ENCODE results near the gene ZDHHC9.
A peak's percentile ranks its signal among the peaks of the same experiment; 100 is the strongest.

Gene ZDHHC9

DNA sequence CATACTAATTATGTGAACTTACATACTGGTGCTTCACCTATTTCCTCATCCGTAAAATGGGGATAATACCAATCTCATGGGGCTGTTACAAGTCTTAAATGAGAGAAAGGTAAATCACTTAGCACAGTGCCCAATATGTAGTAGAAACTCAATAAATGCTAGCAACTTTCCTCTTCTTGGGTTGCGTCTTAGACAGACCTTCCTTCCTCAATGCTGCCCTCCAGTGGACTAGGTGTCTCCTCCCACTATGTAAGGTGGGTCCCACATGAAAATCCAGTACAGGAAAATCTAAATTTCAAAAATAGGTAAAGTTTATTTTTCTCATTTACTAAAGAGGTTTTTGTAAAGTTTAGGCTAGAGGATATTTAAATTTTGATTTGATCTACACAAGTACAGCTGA, 20.6 kb downstream of the ZDHHC9 start:
- DNase-seq (ENCODE audit: low spot score), result peak; percentile 7

DNA sequence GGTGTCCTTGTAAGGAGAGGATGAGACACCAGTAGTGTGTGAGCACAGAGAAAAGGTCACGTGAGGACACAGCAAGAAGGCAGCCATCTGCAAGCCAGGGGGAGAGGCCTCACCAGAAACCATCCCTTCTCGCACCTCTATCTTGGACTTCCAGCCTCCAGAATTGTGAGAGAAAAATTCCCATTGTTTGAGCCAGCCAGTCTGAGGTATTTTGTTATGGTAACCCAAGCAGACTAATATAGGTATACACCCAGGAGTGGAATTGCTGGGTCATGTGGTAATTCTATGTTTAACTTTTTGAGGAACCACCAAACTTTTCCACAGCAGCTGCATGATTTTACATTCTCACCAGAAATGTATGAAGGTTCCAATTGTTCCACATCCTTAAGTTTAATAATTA, 25.6 kb downstream of the ZDHHC9 start:
- no peak for DNase-seq (ENCODE audit: low spot score)

DNA sequence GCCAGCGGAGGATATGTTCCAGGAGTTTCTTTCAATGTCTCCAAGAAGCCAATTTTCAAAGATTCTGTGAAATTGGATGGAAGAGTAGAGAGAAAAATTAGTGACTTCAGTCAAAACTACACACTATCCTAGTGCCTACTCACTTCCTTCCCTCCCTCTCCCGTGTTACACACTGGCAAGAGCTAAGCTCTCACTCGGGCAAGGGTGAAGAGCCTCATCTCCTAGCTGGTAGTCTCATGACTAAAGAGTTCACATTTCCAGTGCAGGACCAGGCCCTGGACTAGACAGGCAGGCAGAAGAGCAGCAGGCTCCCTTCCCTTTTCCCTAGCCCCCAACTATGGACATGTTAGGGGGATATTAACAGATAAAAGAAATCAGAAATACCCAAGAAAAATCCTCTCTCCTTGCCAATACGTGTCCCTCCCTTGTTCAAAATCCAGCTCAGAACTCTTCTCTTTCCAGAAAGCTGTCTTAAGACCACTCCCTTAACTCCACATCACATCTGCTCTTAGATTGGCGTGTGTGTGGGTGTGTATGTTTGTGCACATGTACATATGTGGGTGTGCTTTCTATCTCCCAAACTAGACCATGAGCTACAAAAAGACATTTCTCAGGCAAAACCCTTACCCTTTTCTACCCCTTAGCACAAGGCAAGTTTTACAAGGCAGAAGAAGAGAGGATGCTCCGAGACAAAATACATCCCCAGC, 29.9 kb downstream of the ZDHHC9 start:
- no peak for DNase-seq (ENCODE audit: low spot score)

DNA sequence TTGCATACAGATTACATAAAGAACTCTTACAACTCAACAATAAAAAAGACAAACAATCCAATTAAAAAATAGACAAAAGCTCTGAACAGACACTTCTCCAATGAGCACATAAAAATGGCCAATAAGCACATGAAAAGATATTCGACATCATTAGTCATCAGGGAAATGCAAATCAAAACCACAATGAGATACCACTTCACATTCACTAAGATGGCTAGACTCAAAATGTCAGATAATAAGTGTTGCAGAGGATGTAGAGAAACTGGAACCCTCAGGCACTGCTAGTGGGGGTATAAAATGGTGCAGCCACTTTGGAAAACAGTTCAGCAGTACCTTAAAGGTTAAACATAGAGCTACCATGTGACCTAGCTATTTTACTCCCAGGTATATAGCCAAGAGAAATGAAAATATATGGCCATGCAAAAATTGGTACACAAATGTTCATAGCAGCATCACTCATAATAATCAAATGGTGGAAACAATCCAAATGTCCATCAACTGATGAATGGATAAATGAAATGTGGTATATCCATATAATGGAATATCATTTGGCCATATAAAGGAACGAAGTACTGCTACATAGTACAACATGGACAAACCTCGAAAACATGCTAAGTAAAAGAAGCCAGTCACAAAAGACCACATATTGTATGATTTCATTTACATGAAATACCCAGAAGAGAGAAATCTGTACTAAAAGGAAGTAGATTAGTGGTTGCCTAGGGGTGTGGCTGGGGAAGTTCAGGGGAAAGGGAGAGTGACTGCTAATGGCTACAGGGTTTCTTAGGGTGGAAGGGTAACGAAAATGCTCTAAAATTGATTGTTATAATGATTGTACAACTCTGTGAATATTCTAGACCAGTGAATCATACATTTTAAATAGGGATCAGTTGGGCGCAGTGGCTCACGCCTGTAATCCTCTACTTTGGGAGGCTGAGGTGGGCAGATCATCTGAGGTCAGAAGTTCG, 34.6 kb downstream of the ZDHHC9 start:
- DNase-seq (ENCODE audit: low spot score), result no peak

DNA sequence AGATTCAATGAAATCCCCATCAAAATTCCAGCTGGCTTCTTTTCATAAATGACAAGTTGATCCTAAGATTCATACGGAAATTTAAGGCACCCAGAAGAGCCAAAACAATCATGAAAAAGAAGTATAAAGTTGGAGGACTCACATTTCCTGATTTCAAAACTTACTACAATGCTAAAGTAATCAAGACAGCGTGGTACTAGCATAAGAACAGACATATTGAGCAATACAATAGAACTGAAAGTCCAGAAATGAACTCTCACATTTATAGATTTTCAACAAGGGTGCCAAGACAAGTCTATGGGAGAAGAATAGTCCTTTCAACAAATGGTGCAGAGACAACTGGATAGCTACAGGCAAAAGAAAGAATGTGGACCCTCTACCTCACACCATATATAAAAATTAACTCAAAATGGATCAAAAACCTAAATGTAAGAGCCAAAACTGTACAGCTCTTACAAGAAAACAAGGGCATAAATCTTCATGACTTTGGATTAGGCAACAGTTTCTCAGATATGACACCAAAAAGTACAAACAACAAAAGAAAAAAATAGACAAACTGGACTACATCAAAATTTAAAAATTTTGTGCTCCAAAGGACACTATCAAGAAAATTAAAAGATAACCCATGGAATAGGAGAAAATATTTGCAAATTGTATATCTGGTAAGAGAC, 35.4 kb downstream of the ZDHHC9 start:
- DNase-seq (ENCODE audit: low spot score), result no peak

DNA sequence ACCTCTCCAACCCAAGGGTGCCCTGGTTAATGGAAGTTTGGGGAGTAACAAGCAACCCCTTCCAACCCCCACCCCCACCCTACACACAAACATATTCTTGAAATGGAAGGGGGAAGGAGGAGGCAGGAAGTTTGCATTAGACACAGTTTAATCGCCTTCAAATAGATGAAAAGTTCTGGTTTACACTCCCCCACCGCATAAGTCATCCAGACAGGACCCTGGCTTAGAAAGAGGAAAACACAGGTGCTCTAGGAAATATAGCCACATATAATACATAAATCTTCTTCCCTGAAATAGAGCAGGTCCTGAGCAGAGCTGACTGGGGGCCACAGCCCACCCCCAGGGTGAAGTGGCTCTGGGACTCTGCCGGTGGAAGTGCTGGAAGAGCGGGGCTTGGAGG, 38.9 kb downstream of the ZDHHC9 start:
- no peak for DNase-seq (ENCODE audit: low spot score)

DNA sequence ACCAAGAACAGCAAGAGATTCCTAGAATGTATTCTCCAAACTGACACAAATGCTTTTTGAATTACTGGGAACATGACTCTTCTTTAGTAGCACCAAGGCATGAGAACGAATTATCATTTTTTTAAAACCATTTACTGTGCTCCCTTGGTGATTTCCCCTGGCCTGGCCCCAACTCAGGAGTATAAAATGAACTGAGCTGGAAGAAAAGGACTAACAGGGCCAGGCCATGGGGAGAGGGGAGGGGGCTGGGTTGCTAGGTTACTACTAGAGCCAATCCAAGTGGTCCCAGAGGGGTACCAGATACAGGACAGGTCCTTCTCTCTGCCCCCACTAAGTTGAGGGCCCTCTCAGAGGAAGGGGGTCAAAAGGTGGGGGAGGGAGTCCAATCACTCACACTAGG, 40.8 kb downstream of the ZDHHC9 start:
- no peak for DNase-seq (ENCODE audit: low spot score)

DNA sequence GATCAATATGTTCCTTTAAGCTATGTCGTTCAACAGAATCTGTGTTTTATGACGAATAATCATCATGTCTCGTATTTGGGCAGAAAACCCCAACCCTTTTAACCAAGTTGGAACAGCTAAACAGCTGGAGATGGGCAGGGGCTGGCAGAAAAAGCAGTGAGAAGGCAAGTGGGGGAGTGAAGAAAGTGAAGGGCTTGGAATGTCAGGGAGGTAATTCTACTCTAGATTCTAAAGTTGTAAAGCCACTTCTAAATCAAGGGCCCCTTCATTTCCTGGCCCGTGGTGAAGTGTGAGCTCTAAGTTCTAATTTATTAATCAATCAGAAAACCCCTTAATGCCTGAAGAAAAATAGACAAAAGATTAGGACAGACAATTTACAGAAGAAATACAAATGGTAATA, 43.5 kb downstream of the ZDHHC9 start:
- DNase-seq (ENCODE audit: low spot score), result no peak

DNA sequence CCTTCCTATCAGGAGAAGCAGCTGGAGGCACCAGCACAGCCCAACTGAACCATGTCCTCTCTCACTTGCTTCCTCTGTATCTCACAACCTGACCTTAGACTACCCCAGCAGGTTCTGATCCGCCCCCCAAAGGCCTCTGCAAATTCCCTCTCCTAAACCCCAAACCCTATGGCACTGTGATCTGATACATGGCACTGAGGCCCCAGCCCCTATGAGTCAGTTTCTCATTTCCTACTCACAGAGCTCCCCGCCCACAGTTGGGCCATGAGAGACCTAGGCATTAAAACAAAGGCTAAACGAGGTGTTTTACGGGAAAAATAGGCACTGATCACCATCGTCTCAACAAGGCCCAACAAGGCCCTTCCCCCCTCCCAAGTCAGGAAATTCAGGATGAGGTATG, 44.8 kb downstream of the ZDHHC9 start:
- DNase-seq (ENCODE audit: low spot score), result no peak

DNA sequence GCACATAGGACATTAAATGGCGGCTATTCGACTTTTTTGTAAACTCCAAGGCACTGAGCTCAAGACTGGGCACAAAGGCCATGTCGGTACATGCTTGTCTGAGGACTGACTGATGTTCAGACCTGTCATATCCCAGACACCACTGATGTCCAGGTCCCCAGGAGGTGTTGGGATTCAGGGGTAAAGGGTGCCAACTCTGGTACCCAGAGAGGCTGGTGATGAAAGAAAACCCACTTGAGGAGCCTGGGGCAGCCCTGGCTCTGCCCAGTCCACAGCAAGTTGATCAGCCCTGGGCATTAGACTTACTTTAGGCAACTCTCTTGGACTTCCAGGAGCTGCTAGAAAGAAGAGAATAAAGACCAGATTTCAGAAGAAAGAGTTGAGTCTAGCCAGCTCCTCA, 45.2 kb downstream of the ZDHHC9 start:
- DNase-seq (ENCODE audit: low spot score), result no peak

DNA sequence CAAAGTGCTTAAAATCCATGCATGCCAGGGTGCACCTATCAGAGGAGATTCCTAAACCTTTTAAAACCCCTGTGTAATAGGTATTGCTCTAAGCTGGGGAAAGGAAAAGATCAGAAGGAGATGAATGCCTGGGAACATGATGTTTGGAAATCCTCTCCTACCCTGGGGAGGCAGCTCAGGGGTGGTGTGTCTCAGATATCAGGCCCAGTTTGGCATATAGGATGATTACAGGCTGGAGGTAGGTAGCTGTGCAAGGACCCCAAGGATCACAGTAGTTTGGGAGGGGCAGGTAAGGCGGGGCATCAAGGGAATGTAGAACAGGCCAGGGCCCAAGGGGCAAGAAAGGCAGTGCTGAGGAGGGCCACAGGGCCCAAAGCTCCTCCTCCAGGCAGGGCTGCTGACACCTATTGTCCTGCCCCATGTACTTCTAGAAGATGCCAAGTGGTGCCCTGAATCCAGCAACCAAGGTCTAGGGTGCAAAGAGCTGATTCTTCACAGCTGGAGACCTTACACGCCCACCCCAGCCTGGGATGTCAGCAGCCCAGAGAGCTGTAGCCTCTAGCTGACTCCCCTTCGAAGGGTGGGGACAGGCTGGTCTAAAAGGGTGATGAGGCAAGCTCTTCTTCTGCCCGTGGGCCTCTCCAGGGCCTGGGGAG, 46.3 kb downstream of the ZDHHC9 start:
- no peak for DNase-seq (ENCODE audit: low spot score)

GRCh38 chrX:129795584-129795983, 48.1 kb downstream of the ZDHHC9 start:
- no peak for DNase-seq (ENCODE audit: low spot score)

GRCh38 chrX:129793604-129794191, 50.0 kb downstream of the ZDHHC9 start:
- DNase-seq (ENCODE audit: low spot score), result no peak

- no peak for DNase-seq (ENCODE audit: low spot score)
These were observed 50.9 kb downstream of the ZDHHC9 start for GRCh38 chrX:129792586-129793291.

GRCh38 chrX:129791961-129792570, 51.6 kb downstream of the ZDHHC9 start:
- DNase-seq (ENCODE audit: low spot score), result no peak

- no peak for DNase-seq (ENCODE audit: low spot score)
These were observed 52.4 kb downstream of the ZDHHC9 start for GRCh38 chrX:129791336-129791735.

- no peak for DNase-seq (ENCODE audit: low spot score)
These were observed 52.9 kb downstream of the ZDHHC9 start for GRCh38 chrX:129790808-129791207.

- no peak for DNase-seq (ENCODE audit: low spot score)
These were observed 53.5 kb downstream of the ZDHHC9 start for GRCh38 chrX:129790146-129790545.

GRCh38 chrX:129788527-129788926, 55.2 kb downstream of the ZDHHC9 start:
- DNase-seq (ENCODE audit: low spot score), result no peak

- DNase-seq (ENCODE audit: low spot score), result no peak
These were observed 56.2 kb downstream of the ZDHHC9 start for GRCh38 chrX:129787336-129788055.
